Transverse colon (tissue), 4 donors: ENCODE results near the gene RAB3C. TPM values are rescaled to one million over a fixed set of nuclear protein-coding genes. Genes with fewer than 3 reads are reported as not detected.

Source experiments
- DNase-seq: peaks from one replicate; pipeline ENCODE4 v3.0.0-alpha.2; 2019
- H3K27ac ChIP-seq, 4 donors: fragments of 200-600 bp; sonication (generic); 2 replicates each; pipeline ENCODE4 v1.5.1; 2016 to 2018; ENCODE audit warnings: inconsistent platforms in 4 of 4
- H3K27me3 ChIP-seq: fragments of 200-600 bp; sonication (generic); 2 replicates; pipeline ENCODE4 v1.5.1; 2017; ENCODE audit warnings: inconsistent platforms
- H3K36me3 ChIP-seq, 4 donors: fragments of 200-600 bp; sonication (generic); 2 replicates each; pipeline ENCODE4 v1.5.1; 2017 to 2019; ENCODE audit warnings: inconsistent platforms in 4 of 4
- H3K4me1 ChIP-seq, 4 donors: fragments of 200-600 bp; sonication (generic); 2 replicates each; pipeline ENCODE4 v1.5.1; 2017 to 2020; ENCODE audit warnings: inconsistent platforms in 4 of 4
- H3K4me3 ChIP-seq, 4 donors: fragments of 200-600 bp; sonication (generic); 1 replicate in 1 of 4; 2 replicates in 3 of 4; pipeline versions ENCODE4 v1.5.1 to v1.6.1; 2017 to 2019; ENCODE audit warnings: inconsistent platforms in 4 of 4
- H3K9me3 ChIP-seq, 2 donors: fragments of 200-600 bp; sonication (generic); 2 replicates each; pipeline ENCODE4 v1.5.1; 2017 to 2019; ENCODE audit warnings: inconsistent platforms in 2 of 2
- CTCF ChIP-seq, 5 experiments: fragments of 200-600 bp in 3 of 5; fragments of 450-650 bp in 2 of 5; sonication (generic) in 3 of 5; IDR thresholded peaks; 1 replicate in 2 of 5; 2 replicates in 3 of 5; pipeline ENCODE4 v1.5.1; 2016 to 2017; ENCODE audit warnings: antibody characterized with exemption in 5 of 5, inconsistent platforms in 3 of 5, mild to moderate bottlenecking in 2 of 5, moderate library complexity in 1 of 5
- EP300 ChIP-seq: sonication (generic); formaldehyde crosslinking; IDR thresholded peaks from one replicate; pipeline ENCODE4 v1.6.1; 2017; ENCODE audit warnings: antibody characterized with exemption, low read depth
- POLR2A ChIP-seq: fragments of 450-650 bp; IDR thresholded peaks from one replicate; pipeline ENCODE4 v1.6.1; 2016; ENCODE audit warnings: antibody characterized with exemption, mild to moderate bottlenecking, moderate library complexity
- POLR2AphosphoS5 ChIP-seq, 3 donors: sonication (generic); formaldehyde crosslinking; IDR thresholded peaks; one replicate each; pipeline ENCODE4 v1.6.1; 2016; ENCODE audit warnings: antibody characterized with exemption in 3 of 3
- WGBS, 2 donors: methylation state at CpG; one replicate each; pipeline ENCODE4 v1.1.5; 2018; ENCODE audit warnings: low coverage in 1 of 2; 5-methylcytosine and 5-hydroxymethylcytosine counted together
- in situ Hi-C, 4 donors: fragments of 200-750 bp; cut with MboI; loops; one replicate each; pipeline versions ENCODE4 v1.15.0 to v1.15.1; 2017; ENCODE audit warnings: low sequenced_read_pairs in 3 of 4, low pct_ligation_motif_present in 1 of 4, low pct_unique_long_range_greater_than_20kb in 1 of 4
- intact Hi-C: fragments of 100-400 bp; cut with DNase I; formaldehyde crosslinking; loops from one replicate; pipeline ENCODE4 v1.15.1; 2023; ENCODE audit warnings: low total_unique reads
- total RNA-seq, 4 donors: library from RNA; depleted of rRNA; stranded (reverse); fragments of >200 nt; gene quantifications; one replicate each; pipeline ENCODE4 v1.1.0, GENCODE V29; 2016

Gene RAB3C
- total RNA-seq, 4 donors from 2014 or later: 0.20 to 0.75 (median 0.51) TPM

GRCh38 chr5:58622936-58623871, 40.3 kb downstream of the RAB3C start:
- Histone ChIP-seq H3K27ac (no peak overlapping the region), H3K4me3 (no peak overlapping the region), H3K36me3 (no peaks in the 10 kb centered on the region), H3K9me3 (no peaks in the 10 kb centered on the region), H3K27me3 (no peaks in the 10 kb centered on the region), H3K4me1 (no peaks in the 10 kb centered on the region)
- 90% methylated on average over 3 of the region's 3 CpGs; no CpG with 5 or more reads in 1 of the 2 donors for WGBS, 2 donors
- TF ChIP-seq POLR2A (no peak), EP300 (no peak), POLR2AphosphoS5 (IDR thresholded peaks at IDR 0.05) (no peak), CTCF (IDR thresholded peaks at IDR 0.05) (no peak)
- intact Hi-C loops (no loop called here), in situ Hi-C loops (no loop called here)
- DNase-seq: no peak

DNA sequence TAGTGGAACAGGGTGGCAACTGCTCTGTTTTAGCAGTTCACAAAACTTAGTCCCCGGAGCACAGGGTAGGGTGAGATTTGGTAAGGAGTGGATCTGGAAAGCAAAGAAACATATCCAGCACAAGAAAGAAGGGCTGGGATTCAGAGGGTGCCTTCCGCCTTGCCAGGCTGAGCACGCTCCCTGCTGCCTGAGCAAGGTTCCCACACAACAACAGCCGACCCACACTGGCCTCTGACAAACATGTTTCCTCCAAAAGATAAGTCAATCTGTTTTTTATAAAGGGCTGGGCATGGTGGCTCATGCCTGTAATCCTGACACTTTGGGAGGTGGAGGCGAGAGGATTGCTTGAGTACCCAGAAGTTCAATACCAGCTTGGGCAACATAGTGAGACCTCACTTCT, 45.8 kb downstream of the RAB3C start:
- WGBS, 2 donors: 82 to 89% methylated on average over 4 to 5 of the region's 5 CpGs
- Histone ChIP-seq H3K4me1 (peaks cover 0 to 21% (median 6%) of the 10 kb centered on the region in 4 donors), H3K27me3 (no peaks in the 10 kb centered on the region), H3K4me3 (no peak overlapping the region), H3K9me3 (no peaks in the 10 kb centered on the region), H3K27ac (peak overlapping the region in 1 of 4 donors; percentile 75), H3K36me3 (no peaks in the 10 kb centered on the region)
- DNase-seq: no peak
- TF ChIP-seq EP300: no peak
- no peak for TF ChIP-seq POLR2A
- TF ChIP-seq CTCF (IDR thresholded peaks at IDR 0.05): no peak
- TF ChIP-seq POLR2AphosphoS5 (IDR thresholded peaks at IDR 0.05): no peak
- intact Hi-C loops: no loop called here
- in situ Hi-C loops: no loop called here

- WGBS, 2 donors: 17 to 25% methylated on average over 4 to 6 of the region's 6 CpGs
- peak overlapping the region; percentile 67 to 75 (median 74) for H3K27ac ChIP-seq
- in situ Hi-C loops (no loop called here), intact Hi-C loops (no loop called here)
- H3K9me3 ChIP-seq: no peaks in the 10 kb centered on the region
- no peaks in the 10 kb centered on the region for H3K36me3 ChIP-seq
- no peak overlapping the region for H3K4me3 ChIP-seq
- H3K27me3 ChIP-seq: no peaks in the 10 kb centered on the region
- peaks cover 0 to 21% (median 6%) of the 10 kb centered on the region in 4 donors for H3K4me1 ChIP-seq
- TF ChIP-seq EP300: no peak
- DNase-seq: peak; percentile 44
Observed at GRCh38 chr5:58629271-58630159, 46.6 kb downstream of the RAB3C start.

DNA sequence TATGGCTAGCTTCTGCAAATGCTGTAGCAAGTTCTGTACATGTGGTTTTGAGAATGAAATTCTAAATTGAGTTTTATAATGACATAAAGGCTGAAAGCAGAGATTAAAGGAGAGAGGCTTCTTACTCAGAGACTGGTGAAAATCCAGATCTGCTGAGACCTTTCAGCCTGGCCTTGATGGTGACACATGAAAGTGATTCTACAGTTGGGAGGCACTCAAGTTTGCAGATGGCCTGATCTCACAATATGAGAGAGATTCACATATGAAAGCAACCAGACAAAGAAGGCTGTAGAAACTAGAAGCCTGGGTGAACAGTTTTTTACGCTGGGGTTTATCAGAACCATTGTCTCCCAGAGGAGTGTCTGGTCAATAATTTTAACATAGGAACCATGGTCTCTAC, 49.0 kb downstream of the RAB3C start:
- DNase-seq: no peak
- intact Hi-C loops: no loop called here
- WGBS, 2 donors: 84% methylated on average over 1 of the region's 1 CpG; no CpG with 5 or more reads in 1 of the 2 donors

More for the DNA sequence above, 49.0 kb downstream of the RAB3C start:
- Histone ChIP-seq H3K27ac (no peak overlapping the region), H3K36me3 (no peaks in the 10 kb centered on the region), H3K27me3 (no peaks in the 10 kb centered on the region), H3K9me3 (no peaks in the 10 kb centered on the region), H3K4me3 (no peak overlapping the region), H3K4me1 (peaks cover 0 to 21% (median 6%) of the 10 kb centered on the region in 4 donors)
- TF ChIP-seq POLR2A: no peak
- TF ChIP-seq CTCF (IDR thresholded peaks at IDR 0.05): no peak
- TF ChIP-seq EP300: no peak
- TF ChIP-seq POLR2AphosphoS5 (IDR thresholded peaks at IDR 0.05): no peak
- in situ Hi-C loops: no loop called here
